T-helper 1 cell (primary cell): ENCODE results near the gene ARL2BP.
A peak's percentile ranks its signal among the peaks of the same experiment; 100 is the strongest.

ENCODE experiments used
- DNase-seq, 5 donors: peaks; one replicate each; pipeline ENCODE4 v3.0.0-alpha.2; 2012 to 2020

ARL2BP gene

GRCh38 chr16:57235128-57236021 lies 9.7 kb upstream of the ARL2BP start:
- peak in 1 of 5 donors; percentile 31 for DNase-seq

- DNase-seq: no peak
These were observed 9.1 kb upstream of the ARL2BP start for GRCh38 chr16:57236022-57236350.

GRCh38 chr16:57238682-57239081 lies 6.4 kb upstream of the ARL2BP start:
- no peak for DNase-seq

GRCh38 chr16:57239107-57239506 lies 6.0 kb upstream of the ARL2BP start:
- DNase-seq: no peak

- DNase-seq: no peak
These were observed 4.2 kb upstream of the ARL2BP start for GRCh38 chr16:57240851-57241250.

- no peak for DNase-seq
These were observed 2.4 kb upstream of the ARL2BP start for GRCh38 chr16:57242650-57243049.

GRCh38 chr16:57244463-57244766 lies 644 bp upstream of the ARL2BP start:
- no peak for DNase-seq

GRCh38 chr16:57245472-57246113 lies 534 bp downstream of the ARL2BP start:
- no peak for DNase-seq

GRCh38 chr16:57251352-57251751 lies 6.3 kb downstream of the ARL2BP start:
- DNase-seq: no peak

GRCh38 chr16:57252148-57252721 lies 7.2 kb downstream of the ARL2BP start:
- no peak for DNase-seq

- no peak for DNase-seq
These were observed 8.4 kb downstream of the ARL2BP start for GRCh38 chr16:57253466-57253865.

GRCh38 chr16:57255686-57256415 lies 10.8 kb downstream of the ARL2BP start:
- no peak for DNase-seq

GRCh38 chr16:57256601-57257395 lies 11.7 kb downstream of the ARL2BP start:
- no peak for DNase-seq

- no peak for DNase-seq
These were observed 12.5 kb downstream of the ARL2BP start for GRCh38 chr16:57257455-57258070.

- DNase-seq: no peak
These were observed 13.3 kb downstream of the ARL2BP start for GRCh38 chr16:57258226-57258909.

- no peak for DNase-seq
These were observed 13.9 kb downstream of the ARL2BP start for GRCh38 chr16:57258910-57259475.

GRCh38 chr16:57260294-57260929 lies 15.4 kb downstream of the ARL2BP start:
- DNase-seq: no peak

- DNase-seq: no peak
These were observed 16.7 kb downstream of the ARL2BP start for GRCh38 chr16:57261806-57262205.

GRCh38 chr16:57262841-57263540 lies 17.9 kb downstream of the ARL2BP start:
- DNase-seq: no peak
